ENCODE measurements around the gene SLC7A7.
A peak's percentile ranks its signal among the peaks of the same experiment; 100 is the strongest.
"Not testable (repeated sequence)": the region's sequence is repeated elsewhere in the genome, so short reads cannot be mapped to it uniquely, and the experiment has no call there.

The SLC7A7 gene

DNA sequence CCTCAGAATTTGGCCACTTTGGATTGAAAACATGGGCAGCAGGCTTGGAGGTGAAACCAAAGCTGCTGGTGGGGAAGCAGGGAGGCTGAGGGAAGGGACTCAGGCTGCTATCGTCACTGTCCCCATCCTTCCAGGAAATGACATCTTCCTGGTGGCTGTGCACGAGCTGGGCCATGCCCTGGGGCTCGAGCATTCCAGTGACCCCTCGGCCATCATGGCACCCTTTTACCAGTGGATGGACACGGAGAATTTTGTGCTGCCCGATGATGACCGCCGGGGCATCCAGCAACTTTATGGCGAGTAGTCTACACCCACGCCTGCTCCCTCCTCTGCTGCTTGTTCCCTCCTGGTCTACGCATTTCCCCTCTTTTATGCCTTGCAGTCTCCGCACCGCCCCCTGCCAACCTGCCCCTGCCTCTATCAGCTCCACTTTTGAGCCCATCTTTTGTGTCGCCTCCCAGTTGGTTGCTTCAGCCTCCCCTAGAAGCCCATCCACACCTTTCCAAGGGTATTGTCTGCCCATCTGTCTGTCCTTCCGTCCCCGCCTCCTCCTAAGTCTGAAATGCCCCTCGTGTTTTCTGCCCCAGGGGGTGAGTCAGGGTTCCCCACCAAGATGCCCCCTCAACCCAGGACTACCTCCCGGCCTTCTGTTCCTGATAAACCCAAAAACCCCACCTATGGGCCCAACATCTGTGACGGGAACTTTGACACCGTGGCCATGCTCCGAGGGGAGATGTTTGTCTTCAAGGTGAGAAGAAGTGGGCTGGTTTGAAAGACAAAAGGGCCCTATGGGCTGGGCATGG, 28.1 kb upstream of the SLC7A7 start:
- no peak for DNase-seq

DNA sequence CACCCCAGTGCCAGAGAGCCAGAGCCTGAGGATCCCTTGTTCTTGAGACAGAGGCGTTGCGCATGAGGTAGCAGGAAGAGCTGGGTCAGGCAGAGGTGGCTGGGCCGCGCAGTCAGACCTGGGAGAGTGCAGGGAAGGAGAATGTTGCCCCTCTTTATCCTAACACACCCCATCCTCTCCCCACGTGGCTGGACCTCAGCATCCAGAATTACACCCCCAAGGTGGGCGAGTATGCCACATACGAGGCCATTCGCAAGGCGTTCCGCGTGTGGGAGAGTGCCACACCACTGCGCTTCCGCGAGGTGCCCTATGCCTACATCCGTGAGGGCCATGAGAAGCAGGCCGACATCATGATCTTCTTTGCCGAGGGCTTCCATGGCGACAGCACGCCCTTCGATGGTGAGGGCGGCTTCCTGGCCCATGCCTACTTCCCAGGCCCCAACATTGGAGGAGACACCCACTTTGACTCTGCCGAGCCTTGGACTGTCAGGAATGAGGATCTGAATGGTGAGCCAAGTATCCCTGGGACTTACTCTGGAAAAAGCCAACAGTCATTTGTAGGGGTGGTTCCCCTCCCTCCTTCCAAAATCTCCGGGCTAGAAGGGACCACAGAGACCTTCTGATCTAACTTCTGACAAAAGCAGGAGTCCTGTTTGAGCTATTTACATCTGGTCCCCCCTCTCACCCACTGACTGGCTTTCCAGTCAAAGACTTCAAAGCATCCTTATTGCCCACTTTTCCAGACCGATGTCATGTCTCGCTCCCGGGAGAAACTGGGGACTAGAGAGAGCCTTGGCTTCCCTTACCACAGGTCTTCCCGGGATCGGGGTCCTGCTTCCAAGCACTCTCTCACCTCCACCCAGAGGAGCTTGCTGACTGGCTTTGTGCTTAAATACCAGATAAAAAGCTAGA, 27.2 kb upstream of the SLC7A7 start:
- DNase-seq, result no peak

DNA sequence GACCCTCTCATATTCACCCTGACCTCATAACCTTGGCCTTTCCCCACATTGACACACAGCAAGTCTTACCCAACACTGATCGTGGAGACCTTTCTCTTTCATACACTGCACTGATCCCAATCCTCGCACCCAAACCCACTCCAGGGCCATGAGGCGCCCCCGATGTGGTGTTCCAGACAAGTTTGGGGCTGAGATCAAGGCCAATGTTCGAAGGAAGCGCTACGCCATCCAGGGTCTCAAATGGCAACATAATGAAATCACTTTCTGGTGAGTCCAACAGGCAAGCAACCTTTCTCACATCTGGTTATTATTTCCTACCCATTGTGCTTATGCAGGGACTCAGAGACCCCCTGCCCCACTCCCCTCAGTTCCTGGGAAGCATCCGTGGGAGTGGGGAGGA, 26.5 kb upstream of the SLC7A7 start:
- no peak for DNase-seq

DNA sequence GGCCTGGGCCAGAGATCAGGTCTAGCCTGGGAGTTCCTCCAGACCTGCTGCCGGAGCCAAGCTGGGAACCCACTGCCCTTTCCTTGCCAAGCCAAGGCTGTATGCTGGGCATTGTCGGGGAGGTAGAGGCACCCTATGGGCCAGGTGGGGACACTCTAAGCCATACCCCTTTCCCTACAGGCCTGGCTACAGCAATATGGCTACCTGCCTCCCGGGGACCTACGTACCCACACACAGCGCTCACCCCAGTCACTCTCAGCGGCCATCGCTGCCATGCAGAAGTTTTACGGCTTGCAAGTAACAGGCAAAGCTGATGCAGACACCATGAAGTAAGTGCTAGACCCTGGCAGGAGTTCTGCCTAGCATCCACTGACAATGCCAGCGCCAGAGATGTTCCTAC, 26.1 kb upstream of the SLC7A7 start:
- DNase-seq, result no peak

DNA sequence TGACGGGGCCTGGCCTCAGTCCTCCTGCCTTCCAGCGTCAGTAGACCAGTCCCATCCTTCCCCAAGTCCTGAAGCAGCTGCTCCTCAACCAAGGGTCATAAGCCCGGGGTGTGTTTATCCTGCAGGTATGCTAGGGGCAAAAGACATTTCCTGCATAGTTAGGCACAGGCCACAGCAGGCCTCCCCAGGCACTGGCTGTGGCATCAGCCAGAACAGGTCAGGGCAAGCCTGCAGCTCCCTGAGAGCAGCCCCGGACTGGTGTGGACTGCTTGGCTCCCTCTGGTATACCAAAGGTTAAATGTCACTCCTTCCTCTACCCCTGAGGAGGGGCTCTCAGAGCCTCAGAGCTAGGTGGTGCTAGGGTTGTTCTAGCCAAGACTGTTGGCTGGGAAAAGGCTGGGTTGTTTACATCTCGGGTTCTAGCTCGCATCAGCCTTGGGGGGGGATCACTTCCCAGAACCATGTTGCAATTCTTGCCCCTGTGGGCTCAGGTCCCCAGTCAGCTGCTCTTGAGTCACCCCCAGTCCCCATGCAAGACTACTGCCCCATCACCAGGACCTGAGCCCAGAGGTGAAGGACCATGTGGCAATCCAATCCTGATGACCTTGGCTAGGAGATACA, 24.0 kb upstream of the SLC7A7 start:
- DNase-seq, result no peak

DNA sequence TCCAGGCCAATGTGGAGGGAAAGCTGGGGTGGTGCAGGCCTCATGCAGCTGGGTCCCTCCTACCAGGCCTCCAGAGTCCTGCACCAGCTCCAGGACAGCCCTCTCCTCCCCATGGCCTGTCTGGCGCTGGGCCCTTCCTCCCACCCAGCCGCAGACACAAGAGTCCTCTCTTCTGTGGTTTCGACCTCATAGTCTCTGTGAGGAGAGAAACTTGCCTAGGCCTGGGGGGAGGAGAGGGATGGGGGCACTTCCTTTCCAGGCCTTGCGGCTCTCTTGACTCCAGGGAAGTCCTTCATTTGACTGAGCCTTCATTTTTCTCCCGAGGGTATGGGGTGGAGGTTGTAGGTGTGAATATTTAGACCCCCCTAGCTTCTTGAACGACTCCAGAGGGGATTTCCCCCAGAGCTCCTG, 23.4 kb upstream of the SLC7A7 start:
- DNase-seq, result no peak

DNA sequence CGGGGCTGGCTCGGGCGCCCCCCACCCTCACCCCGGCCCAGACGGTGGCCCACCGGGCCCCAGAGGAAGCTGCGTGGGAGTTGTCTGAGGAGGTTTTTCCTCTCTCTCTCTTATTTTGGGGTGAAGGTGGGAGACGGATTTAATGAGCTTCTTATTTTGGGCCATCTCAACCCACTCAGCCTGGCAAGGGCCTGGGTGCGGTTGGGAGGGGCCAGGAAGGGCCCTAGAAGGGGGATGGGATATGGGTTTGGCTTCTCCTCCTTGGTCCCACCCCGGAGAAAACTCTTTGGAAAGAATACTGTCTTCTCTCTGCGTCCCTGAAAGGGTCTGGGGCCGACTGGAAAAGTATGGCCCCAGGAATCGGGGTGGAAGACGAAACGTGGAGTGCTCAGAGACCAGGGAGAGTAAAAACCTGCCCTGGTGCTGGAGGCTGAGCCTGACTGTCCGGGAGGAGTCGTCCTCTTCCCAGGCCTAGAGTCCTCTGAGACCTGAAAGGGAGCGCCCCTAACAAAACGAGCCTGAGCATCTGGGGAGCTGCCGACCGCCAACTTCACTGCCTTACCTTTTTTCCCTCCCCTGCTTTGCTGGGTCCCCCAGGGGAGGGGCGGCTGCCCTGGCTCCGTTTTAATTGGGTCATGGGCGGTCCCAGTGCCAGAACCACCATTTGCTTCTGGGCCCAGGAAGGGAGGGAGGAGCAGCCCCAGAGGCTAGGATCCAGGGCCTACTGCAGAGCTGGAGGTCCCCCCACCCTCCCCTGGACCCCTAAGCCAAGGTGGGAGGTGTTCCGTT, 22.7 kb upstream of the SLC7A7 start:
- no peak for DNase-seq

DNA sequence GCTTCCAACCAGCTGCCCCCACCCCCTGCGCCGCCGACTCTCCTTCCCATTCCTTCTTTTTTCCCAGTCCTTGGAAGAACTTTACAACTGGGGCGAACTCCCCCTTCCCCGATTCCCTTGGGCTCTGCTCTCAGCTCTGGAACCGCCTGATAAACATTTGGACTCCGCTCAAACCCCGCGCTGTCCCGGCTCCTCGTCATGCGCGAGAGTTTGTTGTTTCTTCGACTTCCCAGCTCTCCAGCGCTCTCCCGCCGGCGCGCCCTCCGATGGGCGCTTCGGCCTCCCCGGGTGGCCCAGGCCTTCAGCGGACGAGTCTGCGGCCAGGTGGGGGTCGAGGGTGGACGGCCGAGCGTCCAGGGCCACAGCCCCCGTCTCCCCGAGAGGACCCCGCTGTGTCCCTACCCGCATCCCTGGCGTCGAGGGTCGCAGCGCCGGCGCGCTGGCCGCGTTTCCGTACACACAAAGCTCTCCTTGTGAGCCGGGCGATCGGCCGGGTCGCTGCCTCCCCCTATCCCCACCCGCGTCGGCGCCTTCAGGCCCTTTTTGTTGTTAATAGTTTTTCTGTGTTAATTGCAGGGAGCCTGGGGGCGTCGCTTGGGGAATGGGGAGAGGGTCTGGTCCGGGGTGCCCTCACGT, 22.0 kb upstream of the SLC7A7 start:
- DNase-seq, result no peak

DNA sequence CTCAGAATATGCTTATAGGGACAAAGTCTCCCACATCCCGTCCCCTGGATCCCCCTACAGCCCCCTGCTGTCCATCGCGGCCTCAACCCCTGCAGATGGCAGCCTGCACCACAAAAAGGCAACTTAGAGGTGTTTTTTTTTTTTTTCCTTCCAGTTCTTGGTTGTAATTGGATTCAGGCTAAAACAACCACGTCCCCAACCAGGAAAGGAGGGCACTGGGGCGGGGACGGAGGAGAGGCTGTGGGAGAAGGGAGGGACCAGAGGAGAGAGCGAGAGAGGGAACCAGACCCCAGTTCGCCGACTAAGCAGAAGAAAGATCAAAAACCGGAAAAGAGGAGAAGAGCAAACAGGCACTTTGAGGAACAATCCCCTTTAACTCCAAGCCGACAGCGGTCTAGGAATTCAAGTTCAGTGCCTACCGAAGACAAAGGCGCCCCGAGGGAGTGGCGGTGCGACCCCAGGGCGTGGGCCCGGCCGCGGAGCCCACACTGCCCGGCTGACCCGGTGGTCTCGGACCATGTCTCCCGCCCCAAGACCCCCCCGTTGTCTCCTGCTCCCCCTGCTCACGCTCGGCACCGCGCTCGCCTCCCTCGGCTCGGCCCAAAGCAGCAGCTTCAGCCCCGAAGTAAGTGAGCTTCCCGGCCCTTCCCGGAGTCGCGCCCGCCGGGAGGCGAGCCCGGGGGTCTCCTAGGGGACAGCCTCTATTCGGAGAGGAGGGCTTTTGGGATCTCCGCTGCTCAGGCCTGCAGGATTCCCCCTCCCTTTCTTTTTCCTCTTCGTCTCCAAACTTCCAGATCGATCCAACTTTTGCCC, 21.3 kb upstream of the SLC7A7 start, which contains the start of gene MMP14:
Gene MMP14, plus strand, starts transcription at position 285 of the 813 bp plus-strand sequence. Its CDS starts 233 bp downstream, at position 518.
- DNase-seq, result no peak

DNA sequence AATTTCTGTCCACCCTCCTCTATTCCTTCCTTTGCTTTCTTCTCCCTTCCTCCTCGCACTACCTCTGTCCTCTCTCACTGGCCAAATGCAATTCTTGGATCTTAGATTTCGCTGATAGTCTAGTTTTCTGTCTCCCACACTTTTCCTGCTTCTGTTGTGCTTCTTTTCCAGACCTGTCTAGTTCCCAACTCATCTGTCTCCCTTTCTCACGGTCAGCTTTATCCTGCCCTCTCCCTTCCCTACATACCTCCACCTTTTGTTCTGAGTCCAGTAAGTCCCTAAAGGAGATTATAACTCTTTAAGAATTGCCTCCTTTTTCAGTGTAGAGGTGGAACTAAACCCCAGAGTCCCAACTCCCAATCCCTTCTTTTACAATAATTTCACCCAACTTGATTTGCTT, 20.3 kb upstream of the SLC7A7 start:
- DNase-seq, result no peak

DNA sequence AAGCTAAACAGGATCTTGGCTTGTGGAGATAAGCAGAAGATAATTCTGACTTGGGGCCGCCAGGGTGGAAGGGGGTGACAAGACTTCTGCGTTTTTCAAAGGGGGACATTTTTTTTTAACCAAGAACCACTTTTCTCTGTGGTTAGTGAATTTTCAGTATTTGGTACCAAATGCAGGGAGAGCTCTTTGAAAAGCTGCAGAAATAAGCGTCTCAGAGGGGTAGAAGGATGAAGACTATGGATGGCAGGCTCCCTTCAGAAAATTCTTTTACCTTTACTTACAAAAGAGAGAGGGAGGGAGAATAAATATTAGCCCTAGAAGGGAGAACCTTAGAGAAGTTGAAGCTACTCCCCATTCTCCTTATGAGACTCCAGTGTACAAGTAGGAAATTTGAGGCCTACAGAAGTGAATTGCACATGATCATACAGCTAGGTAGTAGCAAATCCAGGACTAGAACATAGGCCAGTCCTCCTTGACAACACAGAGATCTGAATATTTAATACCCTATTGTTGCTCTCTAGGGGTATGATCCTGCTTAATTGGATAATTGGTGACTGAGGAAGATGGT, 15.3 kb upstream of the SLC7A7 start:
- no peak for DNase-seq

DNA sequence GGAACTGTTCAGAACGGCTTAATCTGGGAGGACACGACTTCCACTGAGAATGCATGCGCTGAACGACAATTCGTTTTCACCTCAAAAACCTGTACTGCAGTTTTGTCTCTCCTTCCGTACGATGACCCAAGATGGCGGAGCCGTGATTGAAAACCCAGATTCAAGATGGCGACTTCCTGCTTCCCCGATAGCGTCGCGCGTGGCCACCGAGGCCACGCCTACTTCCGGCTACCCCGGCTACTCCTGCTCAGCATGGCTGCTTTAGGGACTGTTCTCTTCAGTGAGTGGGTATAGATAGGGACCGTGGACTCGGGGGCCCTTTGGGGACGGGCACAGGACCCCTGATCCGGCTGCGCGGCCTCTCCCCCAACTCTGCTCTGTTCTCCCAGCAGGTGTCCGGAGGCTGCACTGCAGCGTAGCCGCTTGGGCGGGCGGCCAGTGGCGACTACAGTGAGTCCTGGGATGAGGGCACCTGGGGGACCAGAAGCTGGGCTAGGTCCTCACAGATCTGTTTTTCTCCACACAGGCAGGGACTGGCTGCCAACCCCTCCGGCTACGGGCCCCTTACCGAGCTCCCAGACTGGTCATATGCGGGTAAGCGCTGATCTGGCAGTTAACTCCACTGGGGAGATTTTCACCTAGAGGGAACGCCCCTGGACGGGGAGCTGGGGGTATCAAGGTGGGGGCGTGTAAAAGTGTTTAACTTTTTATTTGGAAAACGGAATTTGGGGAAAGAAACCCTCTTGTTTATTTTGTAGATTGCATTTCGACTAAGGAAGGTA, 14.6 kb upstream of the SLC7A7 start, which contains the start of gene MRPL52:
Gene MRPL52, plus strand, starts transcription at position 227 of the 782 bp plus-strand sequence. Its CDS starts 26 bp downstream, at position 253.
- peak; percentile 86 to 90 for DNase-seq

DNA sequence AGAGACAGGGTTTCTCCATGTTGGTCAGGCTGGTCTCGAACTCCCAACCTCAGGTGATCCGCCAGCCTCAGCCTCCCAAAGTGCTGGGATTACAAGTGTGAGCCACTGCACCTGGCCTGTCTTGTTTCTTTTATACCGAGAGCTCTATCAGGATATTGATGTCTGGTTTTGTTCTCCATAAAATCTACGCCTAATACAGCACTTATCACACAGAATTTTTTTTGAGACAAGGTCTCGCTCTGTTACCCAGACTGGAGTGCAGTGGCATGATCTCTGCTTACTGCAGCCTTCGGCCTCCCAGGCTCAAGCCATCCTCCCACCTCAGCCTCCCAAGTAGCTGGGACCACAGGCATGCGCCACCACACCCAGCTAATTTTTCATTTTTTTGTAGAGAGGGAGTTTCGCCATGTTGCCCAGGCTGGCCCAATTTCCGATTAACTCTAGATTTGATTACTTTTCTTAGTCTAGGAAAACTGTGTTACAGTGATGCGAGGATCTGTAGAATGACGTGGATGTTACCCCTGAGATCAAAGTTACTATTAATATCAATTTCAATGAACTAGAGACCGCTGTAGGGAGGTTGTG, 13.9 kb upstream of the SLC7A7 start:
- not testable (repeated sequence) for DNase-seq

DNA sequence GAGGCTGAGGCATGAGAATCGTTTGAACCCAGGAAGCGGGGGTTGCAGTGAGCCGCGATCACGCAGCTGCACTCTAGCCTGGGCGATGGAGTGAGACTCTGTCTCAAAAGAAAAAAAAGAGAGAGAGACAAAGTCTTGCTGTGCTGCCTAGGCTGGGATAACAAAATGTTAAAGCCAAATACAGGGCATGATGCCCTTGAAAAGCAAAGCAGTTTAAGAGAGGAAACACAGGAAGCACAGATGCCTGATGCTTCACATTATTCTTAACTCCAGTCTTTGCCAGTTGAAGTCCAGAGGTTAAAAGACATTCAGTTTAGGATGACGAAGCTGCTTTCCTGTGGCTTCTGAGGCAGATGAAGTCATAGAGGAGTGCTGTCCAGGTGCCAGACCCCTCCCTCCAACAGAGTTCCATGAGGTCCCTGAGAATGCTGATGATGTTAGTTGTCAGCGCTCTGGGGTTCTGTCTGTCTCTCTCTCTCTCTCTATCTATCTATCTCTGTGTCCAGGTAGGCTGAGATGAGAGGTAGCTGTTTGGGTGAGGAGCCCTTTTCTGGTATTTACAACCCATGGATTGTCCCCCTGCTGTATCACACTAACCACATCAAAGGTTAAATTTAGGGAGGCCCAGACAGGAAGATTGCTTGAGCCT, 9.6 kb upstream of the SLC7A7 start:
- DNase-seq, result no peak

DNA sequence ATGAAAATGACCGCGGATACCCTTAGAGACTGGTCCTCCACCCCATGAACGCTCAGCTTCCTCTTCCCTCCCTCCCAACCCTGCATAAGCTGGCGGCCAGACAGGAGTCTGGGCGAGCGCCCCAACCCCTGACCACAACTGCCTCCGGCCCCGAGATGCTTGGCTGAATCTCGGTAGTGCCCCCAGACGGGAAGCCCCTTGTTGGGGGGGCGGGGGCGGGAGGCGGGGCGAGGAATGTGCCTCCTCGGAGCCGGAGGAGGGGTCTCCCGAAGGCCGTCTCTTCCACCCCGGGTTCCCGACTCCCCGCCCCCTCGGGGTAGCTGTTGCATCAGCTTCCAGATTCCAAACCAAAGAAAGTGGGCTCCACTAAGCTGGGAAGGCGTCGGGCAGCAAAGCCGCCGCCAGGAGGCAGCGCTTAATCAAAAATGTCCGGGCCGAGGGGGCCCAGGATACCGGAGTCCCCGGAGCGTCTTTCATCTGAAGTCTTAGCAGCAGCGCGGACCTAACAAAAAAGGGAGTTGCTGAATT, 7.4 kb upstream of the SLC7A7 start:
- peak; percentile 64 to 65 for DNase-seq

DNA sequence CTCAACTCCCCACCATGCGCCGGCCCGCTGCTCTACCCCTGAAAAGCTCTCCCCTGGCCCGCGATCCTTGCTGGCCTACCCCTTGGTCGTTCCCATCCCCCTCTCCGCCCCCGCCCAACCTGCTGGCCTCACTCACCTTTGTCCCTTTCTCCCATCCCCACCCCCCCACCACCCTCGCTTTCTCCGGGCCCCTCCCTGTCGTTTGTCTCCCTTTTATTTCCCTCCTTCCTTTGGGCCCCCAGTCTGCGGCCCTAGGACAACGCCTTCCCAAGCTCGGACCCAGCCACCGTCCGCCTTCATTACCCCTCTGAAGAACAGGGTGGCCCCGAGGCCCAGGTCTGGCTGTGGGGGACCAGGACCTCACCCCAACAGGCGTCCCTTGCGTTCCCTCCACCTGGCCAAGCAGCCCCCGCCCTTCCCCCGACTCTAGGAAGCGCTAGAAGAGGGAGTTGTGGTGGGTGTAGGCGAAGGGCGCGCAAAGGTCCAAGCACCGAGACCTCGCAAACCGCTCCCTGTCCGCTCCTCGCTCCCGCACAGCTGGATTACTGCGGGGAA, 6.9 kb upstream of the SLC7A7 start:
- DNase-seq, result no peak

DNA sequence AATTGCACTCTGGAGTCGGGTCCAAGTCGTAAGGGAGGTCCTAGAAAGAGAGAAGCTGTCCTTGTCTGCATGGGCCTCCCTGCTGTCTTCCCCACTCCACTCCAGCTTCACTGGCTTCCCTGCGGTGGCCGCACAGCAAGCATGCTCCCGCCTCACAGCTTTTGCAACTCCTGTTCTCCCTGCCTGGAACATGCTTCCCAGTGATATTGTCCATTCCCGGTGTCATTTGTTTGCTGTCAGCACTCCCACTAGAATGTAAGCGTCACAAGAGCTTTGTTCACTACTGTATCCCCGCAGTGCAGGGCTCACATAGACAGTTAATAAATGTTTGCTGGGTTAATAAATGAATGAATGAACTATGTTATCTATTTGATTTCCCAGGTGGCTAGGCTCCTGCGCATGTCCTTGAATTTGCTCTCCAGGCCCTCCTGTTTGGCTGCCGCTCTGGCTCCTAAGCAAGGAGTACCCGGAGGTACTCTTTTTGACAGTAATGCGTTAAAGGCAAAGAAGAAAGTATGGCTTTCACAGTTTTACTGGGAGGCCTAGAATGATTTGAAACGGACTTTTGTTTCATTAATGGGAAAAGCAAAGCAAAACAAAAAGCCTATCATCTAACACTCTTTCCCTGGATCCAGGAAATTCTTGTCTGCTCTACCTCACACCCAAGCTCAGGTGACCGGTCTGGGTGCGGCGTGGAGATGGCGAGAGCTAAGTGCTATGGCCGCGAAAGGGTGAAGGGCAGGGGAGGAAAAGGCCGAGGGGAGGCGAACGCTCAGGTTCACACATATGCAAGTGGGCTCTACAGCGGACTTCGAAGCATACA, 6.2 kb upstream of the SLC7A7 start:
- no peak for DNase-seq

Data from stimulated activated CD4-positive, alpha-beta T cell treated with anti-CD3 and anti-CD28 coated beads, Interleukin-4, amount 100 ng/mL, for 4 hours (primary cell).